HS-27A (cell line): ENCODE measurements around the gene MAP2K5.
"Not testable (repeated sequence)": the region's sequence is repeated elsewhere in the genome, so short reads cannot be mapped to it uniquely, and the experiment has no call there.

ENCODE experiments used
- DNase-seq: peaks from one replicate; pipeline ENCODE4 v3.0.0-alpha.2; 2012; ENCODE audit warnings: low read depth, missing footprints

Gene MAP2K5

DNA sequence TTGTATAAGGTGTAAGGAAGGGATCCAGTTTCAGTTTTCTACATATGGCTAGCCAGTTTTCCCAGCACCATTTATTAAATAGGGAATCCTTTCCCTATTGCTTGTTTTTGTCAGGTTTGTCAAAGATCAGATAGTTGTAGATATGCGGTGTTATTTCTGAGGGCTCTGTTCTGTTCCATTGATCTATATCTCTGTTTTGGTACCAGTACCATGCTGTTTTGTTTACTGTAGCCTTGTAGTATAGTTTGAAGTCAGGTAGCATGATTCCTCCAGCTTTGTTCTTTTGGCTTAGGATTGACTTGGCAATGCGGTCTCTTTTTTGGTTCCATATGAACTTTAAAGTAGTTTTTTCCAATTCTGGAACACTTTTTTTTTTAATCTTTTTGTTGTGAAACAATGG lies 130.3 kb downstream of the MAP2K5 start:
- DNase-seq: not testable (repeated sequence)

DNA sequence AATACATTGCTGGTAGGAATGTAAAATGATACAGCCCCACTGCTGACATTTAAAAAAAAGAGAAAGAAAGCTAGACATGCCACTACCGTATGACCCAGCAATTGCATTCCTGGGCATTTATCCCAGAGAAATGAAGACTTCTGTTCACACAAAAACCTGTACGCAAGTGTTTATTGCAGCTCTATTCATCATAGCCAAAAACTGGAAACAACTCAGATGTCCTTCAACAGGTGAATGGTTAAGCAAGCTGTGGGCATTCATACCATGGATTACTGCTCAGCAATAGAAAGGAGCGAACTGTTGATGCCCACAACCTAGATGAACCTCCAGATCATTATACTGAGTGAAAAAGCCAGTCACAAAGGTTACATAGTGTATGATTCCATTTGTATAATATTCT lies 132.5 kb downstream of the MAP2K5 start:
- no peak for DNase-seq

DNA sequence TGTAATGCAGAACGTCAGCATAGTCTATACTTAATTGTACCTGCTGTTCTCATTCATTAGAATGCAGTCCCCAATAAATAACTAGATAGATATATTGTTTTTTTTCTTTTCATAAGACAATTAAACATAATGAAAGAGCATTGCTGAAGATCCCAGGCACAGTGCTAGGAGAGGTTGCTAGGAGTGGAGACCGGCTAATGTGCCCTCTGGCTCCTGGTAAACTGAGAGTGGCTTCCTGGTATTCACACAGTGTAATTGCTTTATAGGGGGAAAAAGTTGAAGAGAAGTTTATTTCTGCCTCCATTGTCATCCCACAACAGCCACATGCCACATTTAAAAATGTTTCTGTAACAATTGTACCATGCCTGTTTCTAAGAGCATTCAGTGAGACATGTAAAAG lies 135.6 kb downstream of the MAP2K5 start:
- no peak for DNase-seq

DNA sequence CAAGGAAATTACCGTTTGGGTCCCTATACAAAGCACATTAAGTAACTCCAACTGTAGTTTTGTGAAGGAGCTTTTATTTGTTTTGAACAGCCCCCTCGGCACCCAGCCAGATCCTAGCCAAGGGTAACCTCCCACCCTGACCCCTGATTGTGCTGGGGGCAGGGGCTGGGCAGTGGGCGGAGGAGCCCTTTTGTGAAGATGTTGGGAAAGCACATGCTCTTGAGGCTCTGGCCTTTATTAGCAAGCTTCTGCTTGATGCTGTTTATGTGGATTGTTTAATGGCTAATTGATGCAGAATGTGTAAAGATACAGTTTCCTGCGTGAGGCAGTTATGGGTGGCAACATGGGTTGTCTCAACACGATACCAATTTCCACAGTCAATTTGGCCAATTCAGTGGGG lies 136.5 kb downstream of the MAP2K5 start:
- DNase-seq: no peak

DNA sequence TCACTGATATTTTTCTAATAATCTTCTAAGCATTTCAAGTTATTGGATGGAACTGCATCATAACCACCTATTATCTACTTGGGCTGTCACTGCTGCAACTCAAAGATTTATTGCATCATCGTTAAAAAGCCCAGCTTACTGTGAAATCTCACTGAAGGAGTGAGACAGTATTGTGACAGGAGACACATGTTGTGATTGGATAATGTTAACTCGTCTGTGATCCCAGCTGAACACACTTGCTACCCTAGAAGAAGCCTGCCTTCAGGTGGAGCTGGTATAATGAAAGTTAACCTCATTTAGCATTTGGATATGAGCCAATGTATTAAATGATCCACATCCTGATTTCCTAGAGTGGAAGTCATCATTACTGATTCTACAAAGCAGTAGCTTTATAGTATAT lies 138.1 kb downstream of the MAP2K5 start:
- no peak for DNase-seq

DNA sequence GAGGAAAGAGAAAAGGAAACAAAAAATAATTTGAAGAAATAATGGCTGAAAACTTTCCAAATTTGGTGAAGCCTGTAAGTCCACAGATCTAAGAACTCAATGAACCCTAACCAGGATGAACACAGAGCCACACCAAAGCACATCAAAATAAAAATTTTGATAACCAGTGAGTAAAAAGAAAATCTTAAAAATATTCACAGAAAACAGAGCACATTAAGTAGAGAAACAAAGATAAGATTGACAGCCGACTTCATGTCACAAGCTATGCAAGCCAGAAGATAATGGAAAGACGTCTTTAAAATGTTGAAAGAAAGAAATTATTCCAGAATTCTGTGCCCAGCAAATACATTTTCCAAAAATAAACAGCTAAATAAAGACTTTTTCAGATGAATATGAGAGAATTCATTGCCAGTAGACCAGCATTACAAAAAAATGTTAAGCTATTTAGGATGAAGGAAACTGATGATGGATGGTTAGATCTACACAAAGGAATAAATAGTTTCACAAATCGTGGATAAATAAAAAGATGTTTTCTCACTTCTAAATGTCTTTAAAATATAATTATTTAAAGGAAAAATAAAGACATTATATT lies 142.6 kb downstream of the MAP2K5 start:
- DNase-seq: peak; percentile 11

DNA sequence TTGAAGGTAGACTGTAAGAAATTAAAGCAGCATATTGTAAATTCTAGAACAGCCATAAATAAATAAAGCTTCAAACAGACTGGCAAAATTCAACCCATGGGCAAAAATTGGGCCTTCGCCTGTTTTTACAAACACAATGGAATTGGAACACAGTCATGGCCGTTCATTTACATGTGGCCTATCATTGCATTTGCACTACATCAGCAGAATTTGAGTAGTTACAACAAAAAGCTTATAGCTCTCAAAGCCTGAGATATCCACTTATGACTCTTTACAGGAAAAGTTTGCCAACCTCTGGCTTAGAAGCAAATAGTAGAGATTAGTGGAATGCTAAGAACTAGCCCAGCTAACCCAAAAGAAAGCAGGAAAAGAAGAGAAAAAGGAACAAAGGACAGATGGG lies 143.2 kb downstream of the MAP2K5 start:
- no peak for DNase-seq

DNA sequence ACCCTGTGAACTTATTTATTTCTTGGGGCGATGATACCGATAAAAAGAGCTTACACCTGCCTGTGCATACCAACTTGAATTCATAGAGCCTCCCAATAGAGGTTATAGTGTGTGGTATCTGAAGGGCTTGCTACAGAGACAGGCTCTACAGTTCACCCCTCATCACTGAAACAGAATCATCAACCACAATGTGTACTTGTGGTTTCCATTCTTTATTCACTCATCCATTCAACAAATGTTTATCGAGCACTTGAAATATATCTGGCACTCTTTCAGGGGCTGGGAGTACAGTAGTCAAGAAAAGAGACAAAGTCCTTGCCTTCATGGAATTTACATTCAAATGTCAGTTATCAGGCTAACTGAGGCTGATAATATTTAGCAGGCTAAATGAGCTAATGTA lies 148.4 kb downstream of the MAP2K5 start:
- no peak for DNase-seq

DNA sequence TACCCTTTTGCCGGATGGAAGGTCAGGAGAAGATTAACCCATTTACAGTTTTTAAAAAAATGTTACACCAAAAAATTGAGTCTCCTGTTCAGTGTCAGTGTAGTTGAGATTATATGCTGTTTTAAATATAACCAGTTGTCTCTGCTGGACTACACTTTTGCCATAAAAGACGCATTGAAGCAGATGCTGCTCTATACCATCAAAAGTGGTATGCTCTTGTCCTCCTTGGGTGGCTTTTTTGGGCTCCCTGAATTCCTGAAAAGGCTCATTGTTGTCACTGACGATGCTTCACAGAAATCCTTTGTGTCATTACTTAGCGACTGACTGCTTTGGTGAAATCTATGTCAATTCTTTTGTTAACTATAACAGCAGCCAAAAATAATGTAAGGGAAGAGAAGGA lies 148.9 kb downstream of the MAP2K5 start:
- no peak for DNase-seq

DNA sequence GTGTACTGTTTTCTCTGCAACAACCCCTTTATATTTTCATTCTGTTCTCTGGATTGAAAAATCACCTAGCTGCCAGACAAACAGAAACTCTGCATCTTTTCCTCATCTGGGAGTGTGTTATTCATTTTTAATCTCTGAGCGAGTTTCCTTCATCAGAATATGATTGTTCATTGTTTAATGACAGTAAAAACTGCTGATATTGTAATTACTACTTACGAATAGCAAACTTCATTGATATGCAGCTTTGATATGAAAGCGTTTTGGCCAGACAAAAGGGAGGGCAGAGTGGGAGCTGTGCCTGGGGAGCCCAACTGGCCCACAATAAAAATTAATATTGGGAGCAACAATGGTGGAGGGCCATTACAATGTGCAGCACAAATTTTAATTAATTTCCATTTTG lies 150.1 kb downstream of the MAP2K5 start:
- no peak for DNase-seq

DNA sequence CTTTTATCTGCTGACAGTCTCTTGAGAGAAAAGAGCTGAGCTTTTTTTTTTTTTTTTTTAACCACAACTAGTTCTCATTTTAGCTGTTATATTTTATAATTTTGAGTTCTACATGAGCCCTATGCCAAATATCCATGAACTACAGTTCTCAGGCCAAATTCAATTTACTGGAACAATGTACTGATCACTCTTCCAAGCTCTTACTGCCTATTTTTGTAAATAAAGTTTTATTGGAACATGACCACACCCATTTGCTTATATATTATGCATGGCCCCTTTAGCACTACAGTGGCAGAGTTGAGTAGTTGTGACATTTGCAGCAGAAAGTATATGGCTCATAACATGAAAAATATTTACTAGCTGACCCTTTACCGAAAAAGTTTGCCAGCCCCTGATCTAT lies 153.6 kb downstream of the MAP2K5 start:
- DNase-seq: no peak

DNA sequence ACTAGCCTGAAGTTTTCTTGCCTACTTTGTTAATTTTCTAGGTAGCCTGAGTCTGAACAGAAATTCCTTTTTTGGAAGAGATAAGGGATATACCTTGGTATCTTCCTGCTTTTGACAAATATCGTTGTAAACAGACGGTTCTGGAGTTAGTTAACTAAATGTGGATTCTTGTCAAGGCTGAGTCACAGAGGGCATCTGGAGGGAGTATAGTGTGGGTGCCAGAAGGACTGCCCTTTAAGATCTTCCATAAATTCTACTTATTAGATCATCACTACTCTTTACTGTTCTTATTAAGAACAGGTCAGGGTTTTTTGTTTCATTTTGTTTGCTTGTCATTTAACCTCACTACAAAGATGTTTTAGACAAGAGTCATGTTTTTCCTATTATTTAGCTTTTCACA lies 157.5 kb downstream of the MAP2K5 start:
- DNase-seq: no peak

DNA sequence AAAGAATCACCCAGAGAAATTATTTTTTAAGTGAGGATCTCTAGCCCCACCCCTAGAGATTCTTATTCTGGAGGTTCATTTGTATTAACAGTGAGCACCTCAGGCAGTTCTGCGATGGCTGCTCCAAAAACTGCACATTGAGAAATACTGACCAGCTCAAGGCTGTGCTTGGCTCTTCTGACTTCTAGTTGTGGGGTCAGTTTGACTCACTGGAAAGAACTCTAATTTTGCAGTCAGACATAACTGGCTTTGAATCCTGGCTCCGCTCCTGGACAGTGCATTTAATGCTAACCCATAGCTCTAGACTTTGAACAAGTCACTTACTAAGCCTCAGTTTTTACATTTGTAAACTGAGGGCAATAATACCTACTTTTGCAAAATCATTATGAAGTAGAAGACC lies 159.2 kb downstream of the MAP2K5 start:
- no peak for DNase-seq

DNA sequence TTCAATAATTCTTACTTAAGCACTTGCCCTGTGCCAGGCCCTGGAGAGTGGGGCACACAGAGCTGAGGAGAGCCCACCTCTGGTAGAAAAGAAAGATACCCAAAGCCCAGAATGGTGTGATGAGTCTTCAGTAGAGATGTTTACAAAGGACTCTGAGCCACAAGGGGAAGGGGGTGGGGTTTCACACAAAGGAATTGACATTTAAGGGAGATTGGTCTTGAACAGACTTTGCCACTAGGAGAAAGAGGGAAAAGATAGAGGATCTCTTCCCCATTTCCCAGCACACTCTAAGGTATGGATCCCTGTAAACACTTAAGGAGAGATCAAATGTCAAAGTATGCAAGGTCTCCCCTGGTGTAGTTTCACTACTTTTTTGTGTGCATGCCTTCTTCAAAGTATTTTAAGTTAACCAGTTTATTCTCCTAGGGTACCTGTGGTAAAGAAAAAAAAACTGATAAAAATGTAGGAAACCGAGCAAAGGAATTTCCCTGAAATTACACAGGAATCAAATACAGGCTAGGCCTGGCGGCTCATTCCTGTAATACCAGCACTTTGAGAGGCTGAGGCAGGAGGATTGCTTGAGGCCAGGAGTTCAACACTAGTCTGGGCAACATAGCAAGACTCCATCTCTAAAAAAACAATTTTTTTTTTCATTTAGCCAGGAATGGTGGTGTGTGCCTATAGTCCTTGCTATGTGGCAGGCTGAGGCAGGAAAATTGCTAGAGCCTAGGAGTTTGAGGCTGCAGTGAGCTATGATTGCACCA lies 165.2 kb downstream of the MAP2K5 start:
- no peak for DNase-seq

DNA sequence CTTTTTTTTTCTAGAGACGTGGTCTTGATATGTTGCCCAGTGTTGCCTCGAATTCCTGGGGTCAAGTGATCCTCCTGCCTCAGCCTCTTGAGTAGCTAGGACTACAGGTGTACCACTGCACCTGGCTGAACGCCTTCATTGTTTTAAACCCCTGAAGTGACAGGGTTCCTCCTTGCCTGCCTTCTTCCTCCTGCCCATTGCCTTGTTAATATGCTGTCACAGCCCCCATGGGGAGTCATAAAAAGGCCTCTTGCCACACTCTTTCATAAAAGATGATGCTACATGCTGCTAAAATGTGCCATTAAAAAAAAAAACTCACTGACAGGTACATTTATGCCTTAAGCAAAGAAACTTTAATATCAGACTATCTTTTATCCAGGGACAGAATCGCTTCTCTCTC lies 166.0 kb downstream of the MAP2K5 start:
- no peak for DNase-seq

DNA sequence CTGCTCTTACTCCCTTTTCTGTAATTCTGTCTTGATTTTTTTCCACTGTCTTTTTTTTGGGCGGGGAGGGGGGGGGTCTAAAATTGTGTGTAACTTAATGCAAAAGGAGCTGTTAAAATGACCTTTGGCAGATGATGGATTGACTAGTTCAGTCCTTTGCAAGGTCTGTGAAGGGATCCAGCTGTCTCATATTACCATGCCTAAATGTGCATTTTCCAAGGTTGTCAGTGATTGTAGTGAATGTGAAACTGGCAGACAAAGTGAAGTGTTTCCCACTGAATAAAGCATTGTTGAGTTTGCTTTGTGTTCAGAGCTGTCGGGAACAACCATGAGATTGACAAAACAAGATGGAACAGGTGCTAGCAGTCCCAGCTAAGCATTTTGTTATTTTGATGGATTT lies 172.7 kb downstream of the MAP2K5 start:
- no peak for DNase-seq

DNA sequence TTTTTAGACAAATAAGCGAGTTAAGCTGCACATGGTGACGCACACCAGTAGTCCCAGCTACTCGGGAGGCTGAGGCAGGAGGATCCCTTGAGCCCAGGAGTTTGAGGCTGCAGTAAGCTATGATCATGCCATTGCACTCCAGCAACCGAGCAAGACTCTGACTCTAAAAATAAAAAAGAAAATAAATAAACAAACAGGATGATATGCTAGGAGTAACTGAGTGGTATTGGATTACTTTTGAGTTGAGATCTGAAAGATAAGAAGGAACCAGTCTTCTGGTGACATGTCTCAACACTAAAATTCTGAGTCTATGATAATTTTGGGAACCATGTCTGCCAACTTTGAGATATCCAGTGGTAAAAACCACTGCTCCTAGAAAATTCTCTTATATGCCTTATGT lies 173.7 kb downstream of the MAP2K5 start:
- no peak for DNase-seq

DNA sequence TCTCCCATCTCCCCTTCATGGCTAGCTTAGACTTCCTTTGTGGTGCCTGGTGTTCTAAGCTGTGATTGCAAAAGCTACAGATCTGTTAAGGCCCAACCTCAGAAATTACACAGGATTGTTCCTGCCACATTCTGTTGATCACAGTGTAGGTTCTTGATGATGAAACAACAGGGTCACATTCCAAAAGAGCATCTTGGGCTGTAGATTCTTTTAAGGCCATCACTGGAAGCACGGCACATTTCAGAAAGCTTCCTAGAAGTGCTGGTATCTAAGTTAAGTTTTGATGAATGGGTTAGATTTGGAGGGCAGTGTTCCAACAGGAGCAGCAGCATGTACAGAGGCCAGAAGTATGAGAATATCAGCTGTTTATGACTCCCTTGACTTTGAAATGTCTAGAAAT lies 175.3 kb downstream of the MAP2K5 start:
- DNase-seq: no peak

DNA sequence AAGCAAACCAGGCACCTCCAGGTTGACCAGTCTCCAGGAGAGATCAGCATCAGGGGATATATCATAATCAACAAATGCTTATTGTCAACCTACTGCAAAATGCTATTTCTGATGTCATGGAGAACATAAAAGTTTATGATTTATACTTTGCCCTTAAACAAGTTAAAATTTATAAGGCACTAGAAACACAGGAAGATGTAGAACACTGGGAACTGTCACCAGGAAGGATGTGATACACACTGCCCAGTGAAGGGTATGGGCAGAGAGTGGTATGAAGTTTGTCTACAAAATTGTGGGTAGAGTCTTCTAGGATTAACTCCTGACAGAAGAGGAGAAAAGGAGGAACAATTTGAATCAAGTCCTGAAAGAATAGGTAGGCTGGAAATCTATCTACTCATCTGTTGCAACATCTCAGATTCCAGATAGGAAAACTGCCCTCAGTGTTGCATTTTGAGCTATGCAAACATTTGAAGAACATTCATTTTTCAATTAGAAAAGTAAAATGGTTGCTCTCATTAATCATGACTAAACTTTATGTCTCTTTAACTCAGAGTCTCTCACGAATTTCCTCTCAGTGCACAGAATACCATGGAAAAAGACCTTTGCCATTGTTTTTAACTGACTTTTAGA lies 176.9 kb downstream of the MAP2K5 start:
- DNase-seq: no peak

DNA sequence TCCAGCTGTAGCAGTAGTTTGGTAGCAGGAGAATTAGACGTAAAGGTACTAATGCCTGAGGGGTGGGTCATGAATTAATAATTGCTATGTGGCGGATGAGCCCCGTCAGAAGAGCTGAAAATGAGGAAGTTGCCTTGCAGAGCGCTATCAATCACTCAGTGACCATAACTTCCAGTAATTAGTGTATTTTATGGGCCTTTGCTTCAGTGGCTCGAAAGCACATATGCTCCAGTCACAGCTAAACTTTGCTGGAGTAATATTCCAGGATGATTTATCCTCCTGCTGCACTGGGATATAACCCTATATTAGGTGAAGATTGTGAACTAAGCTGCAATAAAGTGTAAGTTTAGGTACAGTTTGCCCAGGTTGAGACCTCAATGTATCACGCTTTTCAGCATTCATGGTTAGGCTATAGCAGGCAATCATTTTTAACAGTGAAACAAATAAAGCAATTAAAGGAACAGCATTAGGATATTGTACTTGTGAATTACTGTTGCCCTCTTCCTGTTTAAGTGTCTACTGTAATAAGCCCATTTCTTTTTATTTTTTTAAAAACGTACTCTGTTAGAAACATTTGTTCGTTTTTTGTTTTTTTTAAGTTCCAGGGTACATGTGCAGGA lies 178.2 kb downstream of the MAP2K5 start:
- no peak for DNase-seq

DNA sequence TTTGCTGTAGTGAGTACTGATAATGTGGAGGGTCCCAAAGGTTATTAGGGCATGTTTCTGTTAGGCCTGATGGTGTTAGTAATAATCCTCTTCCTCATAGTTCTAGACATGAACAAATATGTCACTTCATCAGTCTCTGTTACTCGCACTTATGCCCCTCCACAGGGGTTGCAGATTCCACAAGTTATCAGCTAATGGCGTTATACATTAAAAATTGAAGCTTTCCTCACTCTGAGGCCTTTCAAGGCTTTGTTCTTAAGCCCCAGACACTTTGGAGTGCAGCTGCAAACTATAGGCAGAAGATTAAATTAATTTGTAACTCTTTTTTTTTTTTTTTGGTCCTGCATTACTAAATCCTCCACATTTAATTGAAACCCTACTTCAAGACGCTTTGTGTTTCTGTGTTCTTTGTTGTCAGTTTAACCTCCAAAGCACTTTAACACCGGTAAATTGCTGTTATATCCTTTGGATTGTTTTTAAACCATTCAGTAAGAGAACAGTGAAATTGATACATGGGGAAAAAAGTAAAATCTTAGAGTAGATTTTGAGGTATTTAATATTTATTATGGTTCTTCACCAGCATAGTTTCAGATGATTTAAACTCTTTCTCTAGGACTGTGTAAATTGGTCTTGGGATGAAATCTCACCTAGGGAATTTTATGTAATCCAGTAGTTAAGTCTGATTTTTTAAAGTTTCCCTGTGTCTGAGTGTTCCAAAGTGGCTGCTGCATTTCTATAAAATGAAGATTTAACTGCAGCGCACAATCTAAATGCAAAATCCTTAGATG lies 179.7 kb downstream of the MAP2K5 start:
- no peak for DNase-seq

DNA sequence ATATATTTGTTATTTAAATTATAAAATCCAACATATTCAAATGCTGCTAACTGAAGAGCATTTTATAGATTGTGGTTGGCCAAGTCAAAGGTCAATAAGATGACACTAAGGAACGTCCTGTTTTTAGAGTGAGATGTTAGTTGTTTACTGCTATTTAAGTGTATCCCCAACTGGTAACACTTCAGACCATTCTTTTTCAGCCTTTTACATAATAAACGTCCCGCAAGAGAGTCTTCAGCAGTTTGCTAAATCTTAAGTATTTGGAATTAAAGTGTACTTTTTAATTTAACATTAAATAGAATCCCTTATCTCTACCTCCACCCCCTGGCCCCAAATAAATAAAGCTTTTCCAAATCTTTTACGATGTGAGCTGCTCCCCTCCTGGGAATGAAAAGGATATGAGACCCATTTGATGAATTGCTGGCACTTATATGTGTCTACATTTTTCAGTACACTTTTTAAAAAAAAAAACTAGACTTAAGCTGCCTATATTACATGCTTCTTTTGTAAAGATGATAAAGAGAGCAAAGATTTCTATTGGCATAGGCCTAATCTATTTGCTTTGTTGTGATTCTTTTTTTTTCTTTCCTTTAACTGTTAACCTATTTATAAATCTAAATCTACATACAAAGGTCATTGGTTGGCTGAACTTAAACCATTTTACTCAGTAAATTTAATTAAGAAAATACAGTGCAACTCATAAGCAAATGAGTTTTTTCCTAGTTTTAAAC lies 181.0 kb downstream of the MAP2K5 start:
- DNase-seq: no peak
